Measurements from ENCODE around the gene TNFRSF4. TPM values are rescaled to one million over a fixed set of nuclear protein-coding genes. Genes with fewer than 3 reads are reported as not detected.

TNFRSF4 gene
- total and polyA plus RNA-seq, 2 of the 8 experiments (the other 6 are each of a cell fraction or from before 2014, with no cell fraction given) = 0.06 TPM; not detected in 1

GRCh38 chr1:1210726-1211540, 3.0 kb downstream of the TNFRSF4 start:
- 92% methylated on average over 27 of the region's 31 CpGs; no CpG with 5 or more reads in 1 of the 2 experiments for WGBS, 2 experiments (ENCODE audit: extremely low coverage in 1 of 2, insufficient coverage in 1 of 2, insufficient read length in 1 of 2, insufficient replicate concordance in 2 of 2, low coverage in 1 of 2, low lambda C conversion rate in 2 of 2, missing lambda C conversion rate in 1 of 2)
- Histone ChIP-seq H3K4me2 (ENCODE audit: insufficient read depth in 1 of 2, low read depth in 2 of 2, low read length in 2 of 2) (no peak overlapping the region), H4K20me1 (replicated peaks in 1 of 2; ENCODE audit: control insufficient read depth in 1 of 2, insufficient read depth in 2 of 2, low read length in 2 of 2) (peaks cover 0 to 5% of the 10 kb centered on the region in 2 experiments), H4K8ac (ENCODE audit: extremely low read depth, insufficient read depth, low read length) (no peak overlapping the region), H2BK20ac (ENCODE audit: low read length) (no peak overlapping the region), H3K79me2 (ENCODE audit: control insufficient read depth in 1 of 2, insufficient read depth in 2 of 2, low read length in 2 of 2) (no peaks in the 10 kb centered on the region), H3K14ac (ENCODE audit: insufficient read length) (no peak overlapping the region), H3K56ac (replicated peaks; ENCODE audit: insufficient read length, low read depth, low read length) (no peak overlapping the region), H3K4me3 (ENCODE audit: extremely low read depth in 1 of 4, insufficient read depth in 2 of 4, low read depth in 3 of 4, low read length in 4 of 4) (no peak overlapping the region), H3K27ac (ENCODE audit: low read depth, low read length) (no peak overlapping the region), H3K23ac (ENCODE audit: insufficient read length) (no peak overlapping the region), H3K79me1 (ENCODE audit: low read depth, low read length) (no peaks in the 10 kb centered on the region), H3K9me3 (ENCODE audit: insufficient read depth in 2 of 2, low read depth in 1 of 2, low read length in 1 of 2) (no peaks in the 10 kb centered on the region), H3K9ac (replicated peaks in 1 of 4; ENCODE audit: extremely low read depth in 1 of 4, low read depth in 3 of 4, low read length in 3 of 4) (no peak overlapping the region), H3K36me3 (ENCODE audit: control insufficient read depth in 2 of 4, insufficient read depth in 4 of 4, low read length in 3 of 4) (no peaks in the 10 kb centered on the region), H3K4ac (replicated peaks; ENCODE audit: insufficient read length, low read depth, low read length) (no peak overlapping the region), H3K27me3 (replicated peaks in 1 of 4; ENCODE audit: control insufficient read depth in 3 of 4, extremely low read depth in 1 of 4, insufficient read depth in 3 of 4, low read length in 3 of 4) (peaks cover 0 to 12% (median 10%) of the 10 kb centered on the region in 4 experiments; a peak in 6 of 7 replicates), H3K4me1 (replicated peaks in 1 of 4; ENCODE audit: control insufficient read depth in 3 of 4, insufficient read depth in 4 of 4, low read length in 3 of 4) (peaks cover 0 to 9% (median 5%) of the 10 kb centered on the region in 4 experiments; a peak in 6 of 7 replicates), H2BK15ac (ENCODE audit: low read length) (no peak overlapping the region), H2AK5ac (ENCODE audit: low read depth, low read length) (no peak overlapping the region), H3K23me2 (ENCODE audit: low read depth, low read length) (peaks cover 7% of the 10 kb centered on the region; the same call in 1 of the 2 replicates), H2BK12ac (ENCODE audit: low read depth, low read length) (no peak overlapping the region), H3K18ac (ENCODE audit: extremely low read depth, low read length) (no peak overlapping the region), H2AFZ (ENCODE audit: low read length) (no peak overlapping the region), H2BK120ac (replicated peaks; ENCODE audit: low read depth, low read length) (no peak overlapping the region), H4K91ac (replicated peaks; ENCODE audit: insufficient read length, low read length) (no peak overlapping the region), H2BK5ac (ENCODE audit: low read depth, low read length) (no peak overlapping the region), H4K5ac (ENCODE audit: insufficient read length, low read depth, low read length) (no peak overlapping the region)
- DNase-seq (ENCODE audit: low read depth in 1 of 2, low spot score in 2 of 2) = no peak
- no peak for FAIRE-seq
- ChIA-PET POLR2A (ENCODE audit: partially characterized antibody) (interaction anchor here (1.1 kb wide), 1 partner anchor 21 kb away, joined by 3 read pairs; the partner anchor contains the start of genes B3GALT6 and SDF4), CTCF (ENCODE audit: partially characterized antibody) (interaction anchor here (0.8 to 1.6 kb wide), 8 partner anchors 16 to 88 kb away, joined by 3 to 9 read pairs (median 4); partner anchors contain the start of gene TTLL10)
- TF ChIP-seq MAFK (IDR thresholded peaks at IDR 0.05; ENCODE audit: low read depth, low read length) = no peak
